A549 treated with GW870086 at 1 μM for 4 hours (cell line): ENCODE data around the gene PROSER3. TPM values are rescaled to one million over a fixed set of nuclear protein-coding genes. Genes with fewer than 3 reads are reported as not detected.

ENCODE experiments used
- total RNA-seq: library from RNA; stranded (reverse); fragments of 200-300 nt; extraction: Qiagen RNA extraction; gene quantifications from 5 replicates; pipeline ENCODE4 v1.2.3, GENCODE V29; 2022; ENCODE audit warnings: low read depth

The PROSER3 gene
- 21.3 to 29.7 TPM (median 26.3 TPM) in 5 replicates for total RNA-seq

GRCh38 chr19:35757749-35758608 is at the start of gene PROSER3:
Gene PROSER3 (plus strand): TSS chr19:35758176. CDS start chr19:35758216, 40 bp downstream.

GRCh38 chr19:35717665-35718344 is 40.2 kb upstream of the PROSER3 start, which contains the start of gene KMT2B:
Gene KMT2B (plus strand): TSS chr19:35718003. CDS start chr19:35718019, 16 bp downstream.

DNA sequence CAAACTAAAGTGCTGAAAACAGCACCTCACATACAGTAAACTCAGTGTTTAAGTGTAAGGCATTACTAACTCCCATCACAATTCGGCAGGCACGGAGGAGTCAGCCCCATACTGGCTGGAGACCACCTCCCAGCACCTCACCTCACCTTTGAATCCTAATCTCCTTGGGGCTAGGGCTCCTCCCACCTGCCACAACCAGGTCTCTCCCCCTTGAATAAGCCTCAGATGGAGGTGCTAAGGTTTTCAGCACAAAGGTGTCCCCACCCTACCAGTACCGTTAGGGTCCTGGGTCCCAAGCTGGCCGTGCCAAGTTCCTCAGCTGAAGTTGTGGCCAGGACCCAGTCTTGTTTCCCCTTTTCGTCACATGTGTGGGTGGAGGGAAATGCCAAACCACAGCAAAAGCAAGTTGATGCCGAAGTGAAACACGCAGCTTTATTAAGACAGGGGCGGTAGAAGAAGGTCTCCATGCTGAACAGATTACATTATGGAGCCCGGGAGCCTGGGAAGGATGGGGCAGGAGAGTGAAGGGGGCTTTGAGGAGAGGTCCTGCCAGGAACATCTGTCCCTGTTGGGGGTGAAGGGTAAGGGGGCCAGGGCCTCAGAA is 15.8 kb upstream of the PROSER3 start, which contains the start of gene IGFLR1:
IGFLR1 (minus strand) TSS at position 332 of the 604 bp plus-strand sequence. CDS start 1,272 bp downstream, outside the sequence.

DNA sequence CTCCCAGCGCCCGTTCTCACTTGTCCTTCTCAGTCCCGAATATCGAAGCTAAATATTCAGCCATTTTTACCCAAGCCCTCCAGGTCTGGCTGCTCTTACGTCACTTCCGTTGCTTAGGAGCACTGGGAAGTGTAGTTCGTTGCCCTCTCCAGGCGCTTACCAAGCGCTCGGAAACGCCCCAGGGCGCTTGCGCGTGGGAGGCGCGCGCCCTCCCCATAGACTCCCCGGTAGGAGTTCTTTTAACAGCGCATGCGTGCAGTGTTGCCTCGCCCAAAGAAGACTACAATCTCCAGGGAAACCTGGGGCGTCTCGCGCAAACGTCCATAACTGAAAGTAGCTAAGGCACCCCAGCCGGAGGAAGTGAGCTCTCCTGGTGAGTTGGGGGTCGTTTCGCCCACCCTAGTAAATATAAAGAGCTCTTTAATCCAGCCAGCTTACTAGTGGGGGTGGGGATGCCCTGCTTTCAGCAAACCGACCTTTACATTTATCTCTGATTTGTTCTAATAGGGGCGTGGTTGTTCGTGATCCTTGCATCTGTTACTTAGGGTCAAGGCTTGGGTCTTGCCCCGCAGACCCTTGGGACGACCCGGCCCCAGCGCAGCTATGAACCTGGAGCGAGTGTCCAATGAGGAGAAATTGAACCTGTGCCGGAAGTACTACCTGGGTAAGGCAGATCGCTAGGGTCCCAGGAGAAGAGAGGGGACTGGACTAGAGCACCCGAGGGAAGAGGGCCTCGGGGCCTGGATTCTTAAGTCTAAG is 12.5 kb upstream of the PROSER3 start, which contains the start of the genes PSENEN and U2AF1L4:
PSENEN (plus strand) TSS at position 324 of the 759 bp plus-strand sequence; CDS start at position 604, 280 bp downstream.
U2AF1L4 (minus strand) TSS at position 91 of the 759 bp plus-strand sequence; CDS start at position 64, 27 bp downstream.

DNA sequence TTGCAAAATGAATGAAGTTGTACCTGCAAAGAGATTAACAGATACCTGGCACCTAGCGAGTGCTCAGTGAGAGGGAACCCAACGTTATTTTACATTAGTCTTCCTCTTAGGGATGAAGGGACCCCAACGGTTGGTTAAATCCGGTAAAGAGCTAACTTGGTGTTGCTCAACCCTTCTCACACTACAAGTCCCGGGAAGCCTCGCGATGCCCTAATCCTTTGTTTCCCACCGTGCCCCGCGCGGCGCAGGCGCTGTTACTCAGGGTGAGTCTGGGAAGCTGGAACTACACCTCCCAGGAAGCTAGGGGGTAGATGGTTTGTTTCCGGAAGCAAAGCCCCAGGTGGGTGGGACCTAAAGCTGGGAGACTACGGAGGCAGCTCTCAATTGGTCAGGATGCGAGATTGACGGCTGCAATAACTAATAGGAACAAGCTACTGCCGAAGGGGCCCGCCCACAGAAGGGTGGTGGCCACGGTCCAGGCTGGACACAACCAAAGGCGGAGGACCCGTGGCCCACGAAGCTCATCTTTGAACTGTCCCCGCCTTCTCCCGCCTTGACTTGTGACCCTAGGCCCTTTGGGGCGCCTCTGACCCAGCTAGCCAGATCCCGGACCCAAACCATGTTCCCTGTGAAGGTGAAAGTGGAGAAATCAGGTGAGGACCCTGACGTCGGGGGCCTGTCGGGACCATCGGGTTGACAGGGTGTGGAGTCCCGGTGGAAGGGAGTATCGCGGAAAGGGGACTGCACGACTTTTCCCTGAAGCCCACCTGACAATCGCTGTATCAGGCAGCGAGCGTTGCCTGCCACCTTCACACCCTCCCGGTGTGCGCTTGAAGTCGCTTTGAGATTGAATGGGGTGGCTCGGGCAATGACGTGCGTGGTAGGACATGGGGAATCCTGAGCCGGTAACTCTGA is 9.6 kb upstream of the PROSER3 start, which contains the start of gene LIN37:
LIN37 (plus strand) TSS at position 471 of the 915 bp plus-strand sequence; CDS start at position 620, 149 bp downstream.

DNA sequence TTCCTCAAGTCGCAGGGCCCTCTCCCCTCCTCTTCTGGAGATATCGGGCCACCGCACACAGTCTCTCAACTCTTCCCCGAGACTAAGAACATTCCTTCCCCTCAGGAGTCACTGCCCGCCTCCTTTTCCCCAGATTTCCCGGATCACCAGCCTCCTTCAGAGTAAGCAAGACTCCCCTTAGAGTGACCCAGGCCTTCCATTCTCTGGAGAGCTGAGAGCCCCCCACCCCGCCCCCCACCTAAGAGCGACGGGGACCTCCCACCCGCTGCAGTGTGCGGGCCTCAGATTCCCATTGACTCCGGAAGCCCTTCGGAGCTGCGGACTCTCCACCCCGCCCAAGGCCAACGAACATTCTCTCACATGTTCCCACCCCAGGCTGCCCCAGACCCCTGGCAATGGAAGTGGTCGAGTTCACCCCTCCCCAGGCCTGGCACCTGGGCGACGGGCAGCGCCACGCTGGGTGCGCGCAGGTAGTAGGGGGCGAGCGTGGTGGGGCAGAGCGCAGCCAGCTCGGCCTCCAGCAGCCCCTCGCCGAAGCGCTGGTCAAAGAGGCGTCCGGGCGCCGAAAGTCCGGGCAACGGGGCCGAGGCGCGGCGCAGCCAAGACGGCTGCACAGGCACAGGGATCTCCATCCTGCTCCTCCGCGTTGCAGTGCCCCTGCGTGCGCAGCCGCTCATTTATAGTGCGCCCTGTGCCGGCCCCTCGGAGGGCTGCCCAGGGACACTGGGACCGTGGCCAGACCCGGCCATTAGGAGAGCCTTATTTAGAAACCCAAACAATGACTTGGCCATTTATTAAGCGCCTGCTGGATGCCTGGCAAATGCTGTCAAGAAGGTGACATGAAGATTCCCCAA is 1.4 kb upstream of the PROSER3 start, which contains the start of gene HSPB6:
HSPB6 (minus strand) TSS at position 653 of the 854 bp plus-strand sequence; CDS start at position 632, 21 bp downstream.

DNA sequence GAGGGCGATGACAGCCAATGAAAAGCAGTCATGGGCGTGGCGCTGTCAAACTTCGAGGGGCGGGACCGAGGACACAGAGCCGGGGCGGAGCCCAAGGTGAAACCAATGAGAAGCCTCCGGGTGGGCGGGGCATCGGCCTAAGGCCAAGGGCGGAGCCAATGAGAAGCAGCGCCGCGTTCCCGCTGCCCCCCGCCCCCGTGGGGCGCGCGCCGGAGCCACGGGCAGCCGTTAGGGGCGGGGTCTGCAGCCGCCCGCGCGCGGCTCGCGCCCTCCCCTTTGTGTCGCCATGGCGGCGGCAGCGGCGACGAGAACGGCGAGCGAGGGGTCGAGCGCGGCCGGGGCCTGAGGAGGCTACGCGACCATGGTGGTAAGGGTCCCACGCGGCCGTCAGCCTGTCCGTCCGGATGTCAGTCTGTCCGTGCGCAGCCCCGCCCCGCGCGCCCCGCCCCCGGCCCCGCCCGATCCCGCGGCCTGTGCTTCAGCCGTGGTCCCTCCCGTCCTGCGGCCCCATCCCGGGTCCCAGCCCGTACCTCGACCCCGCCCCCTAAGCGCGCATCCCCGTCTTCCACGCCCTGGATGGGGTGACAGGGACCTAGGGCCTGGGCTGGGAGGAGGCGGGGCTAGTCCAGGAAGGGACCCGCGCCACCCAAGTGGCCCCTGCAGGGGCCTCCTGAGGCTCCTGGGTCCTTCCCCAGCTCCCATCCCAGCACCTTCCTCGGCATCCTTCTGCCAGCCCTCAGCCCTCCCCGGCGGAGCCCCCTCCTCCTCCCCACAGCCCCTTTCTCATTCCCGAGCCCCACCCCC is 17.5 kb downstream of the PROSER3 start, which contains the start of gene ARHGAP33:
ARHGAP33 (plus strand) TSS at position 267 of the 804 bp plus-strand sequence; CDS start at position 362, 95 bp downstream.

GRCh38 chr19:35812220-35813042 is 54.5 kb downstream of the PROSER3 start, which contains the start of gene PRODH2:
Gene PRODH2 (minus strand): TSS chr19:35812845. CDS start chr19:35812805, 40 bp downstream.

Other genes starting within 250 kb of the PROSER3 start
- gene DMKN, start 244.5 kb upstream of the PROSER3 start, total RNA-seq, result 34.6 to 40.9 TPM (median 36.9 TPM) in 5 replicates
- 1.8 to 3.7 TPM (median 3.0 TPM) in 5 replicates for gene SBSN, start 229.9 kb upstream of the PROSER3 start, total RNA-seq
- 0.08 to 0.21 TPM (median 0.17 TPM) in 4 of 5 replicates, not detected in the other for gene GAPDHS, start 224.7 kb upstream of the PROSER3 start, total RNA-seq
- gene TMEM147, start 212.6 kb upstream of the PROSER3 start, total RNA-seq, result 383 to 426 TPM (median 419 TPM) in 5 replicates
- gene ATP4A, start 194.5 kb upstream of the PROSER3 start, total RNA-seq, result 0.10 TPM in 1 of 5 replicates, not detected in the others
- not detected in 5 replicates for gene PMIS2, start 172.0 kb upstream of the PROSER3 start, total RNA-seq
- gene HAUS5, start 145.4 kb upstream of the PROSER3 start, total RNA-seq, result 12.2 to 17.4 TPM (median 14.8 TPM) in 5 replicates
- 147 to 204 TPM (median 201 TPM) in 5 replicates for gene RBM42, start 129.1 kb upstream of the PROSER3 start, total RNA-seq
- gene ETV2, start 116.4 kb upstream of the PROSER3 start, total RNA-seq, result 2.1 to 3.1 TPM (median 2.2 TPM) in 5 replicates
- gene COX6B1, start 109.9 kb upstream of the PROSER3 start, total RNA-seq, result 1,289 to 1,613 TPM (median 1,322 TPM) in 5 replicates
- gene UPK1A, start 91.7 kb upstream of the PROSER3 start, total RNA-seq, result 0.41 to 1.2 TPM (median 0.91 TPM) in 5 replicates
- not detected in 5 replicates for gene ZBTB32, start 53.6 kb upstream of the PROSER3 start, total RNA-seq
- gene KMT2B, start 40.2 kb upstream of the PROSER3 start, total RNA-seq, result 48.1 to 60.8 TPM (median 55.0 TPM) in 5 replicates
- 7.6 to 13.3 TPM (median 10.2 TPM) in 5 replicates for gene IGFLR1, start 15.7 kb upstream of the PROSER3 start, total RNA-seq
- gene U2AF1L4, start 12.8 kb upstream of the PROSER3 start, total RNA-seq, result 25.2 to 29.1 TPM (median 25.8 TPM) in 5 replicates
- gene PSENEN, start 12.5 kb upstream of the PROSER3 start, total RNA-seq, result 260 to 334 TPM (median 276 TPM) in 5 replicates
- 20.0 to 28.4 TPM (median 22.7 TPM) in 5 replicates for gene LIN37, start 9.6 kb upstream of the PROSER3 start, total RNA-seq
- 0.18 to 0.38 TPM (median 0.32 TPM) in 4 of 5 replicates, not detected in the other for gene HSPB6, start 1.1 kb upstream of the PROSER3 start, total RNA-seq
- 4.1 to 8.6 TPM (median 6.0 TPM) in 5 replicates for gene ARHGAP33, start 17.4 kb downstream of the PROSER3 start, total RNA-seq
- 0.18 to 0.80 TPM (median 0.29 TPM) in 5 replicates for gene PRODH2, start 54.7 kb downstream of the PROSER3 start, total RNA-seq
- 0.41 to 0.75 TPM (median 0.59 TPM) in 5 replicates for gene NPHS1, start 94.3 kb downstream of the PROSER3 start, total RNA-seq
- 0.46 to 0.74 TPM (median 0.53 TPM) in 5 replicates for gene KIRREL2, start 98.7 kb downstream of the PROSER3 start, total RNA-seq
- 65.9 to 95.9 TPM (median 93.4 TPM) in 5 replicates for gene APLP1, start 110.4 kb downstream of the PROSER3 start, total RNA-seq
- 4.8 to 7.4 TPM (median 6.3 TPM) in 5 replicates for gene NFKBID, start 142.4 kb downstream of the PROSER3 start, total RNA-seq
- gene HCST, start 144.4 kb downstream of the PROSER3 start, total RNA-seq, result 0.28 to 0.45 TPM in 2 of 5 replicates, not detected in the others
- gene TYROBP, start 150.1 kb downstream of the PROSER3 start, total RNA-seq, result not detected in 5 replicates
- 13.5 to 23.2 TPM (median 21.2 TPM) in 5 replicates for gene LRFN3, start 178.2 kb downstream of the PROSER3 start, total RNA-seq
- gene SDHAF1, start 237.0 kb downstream of the PROSER3 start, total RNA-seq, result 38.3 to 50.7 TPM (median 48.4 TPM) in 5 replicates